IPS DF 6.9 (cell line): ENCODE measurements around the gene TGFBR3.
"Not testable (repeated sequence)": the region's sequence is repeated elsewhere in the genome, so short reads cannot be mapped to it uniquely, and the experiment has no call there.

Experiments used
- DNase-seq: peaks from one replicate; pipeline ENCODE4 v3.0.0-alpha.2; 2013; ENCODE audit warnings: low read depth, low spot score
- H3K27ac ChIP-seq: one replicate; pipeline ENCODE4 v1.5.1; 2013; ENCODE audit warnings: low read length, control low read depth
- H3K27me3 ChIP-seq: 2 replicates; pipeline ENCODE4 v1.6.1; 2013; ENCODE audit warnings: mild to moderate bottlenecking, low read length; ENCODE audit not compliant: control insufficient read depth, insufficient read depth
- H3K36me3 ChIP-seq: 2 replicates; pipeline ENCODE4 v1.6.1; 2013; ENCODE audit warnings: low read length; ENCODE audit not compliant: control insufficient read depth, insufficient read depth
- H3K4me1 ChIP-seq: 2 replicates; pipeline ENCODE4 v1.6.1; 2013; ENCODE audit warnings: low read length; ENCODE audit not compliant: control insufficient read depth, insufficient read depth
- H3K4me3 ChIP-seq: 2 replicates; pipeline ENCODE4 v1.5.1; 2013; ENCODE audit warnings: mild to moderate bottlenecking, low read length
- H3K9me3 ChIP-seq: 2 replicates; pipeline ENCODE4 v1.6.1; 2013; ENCODE audit warnings: low read length, inconsistent platforms; ENCODE audit not compliant: control insufficient read depth, insufficient read depth
- WGBS: extraction: QIAGEN DNeasy Blood & Tissue Kit; methylation state at CpG from one replicate; pipeline ENCODE4 v1.1.7; 2013; ENCODE audit warnings: mixed read lengths, missing lambda C conversion rate; ENCODE audit not compliant: insufficient read length, insufficient coverage; 5-methylcytosine and 5-hydroxymethylcytosine counted together

TGFBR3 gene

GRCh38 chr1:91870322-91870721 lies 15.6 kb downstream of the TGFBR3 start:
- Histone ChIP-seq H3K9me3 (no peaks in the 10 kb centered on the region), H3K4me3 (no peak overlapping the region)
- WGBS = no CpG with 5 or more reads among the region's 2 CpGs

GRCh38 chr1:91866425-91866824 lies 19.5 kb downstream of the TGFBR3 start:
- Histone ChIP-seq H3K36me3 (no peaks in the 10 kb centered on the region), H3K4me3 (no peak overlapping the region), H3K9me3 (no peaks in the 10 kb centered on the region), H3K4me1 (no peaks in the 10 kb centered on the region), H3K27me3 (no peaks in the 10 kb centered on the region), H3K27ac (no peak overlapping the region)
- no peak for DNase-seq
- no CpG with 5 or more reads among the region's 5 CpGs for WGBS

More at GRCh38 chr1:91870322-91870721, 15.6 kb downstream of the TGFBR3 start:
- H3K36me3 ChIP-seq = no peaks in the 10 kb centered on the region
- H3K27ac ChIP-seq = no peak overlapping the region
- H3K4me1 ChIP-seq = no peaks in the 10 kb centered on the region
- no peaks in the 10 kb centered on the region for H3K27me3 ChIP-seq
- no peak for DNase-seq

GRCh38 chr1:91864017-91864700 lies 21.8 kb downstream of the TGFBR3 start:
- no CpG with 5 or more reads among the region's 5 CpGs for WGBS
- no peak overlapping the region for H3K27ac ChIP-seq
- no peaks in the 10 kb centered on the region for H3K27me3 ChIP-seq
- no peak for DNase-seq
- no peaks in the 10 kb centered on the region for H3K9me3 ChIP-seq
- no peaks in the 10 kb centered on the region for H3K36me3 ChIP-seq
- H3K4me1 ChIP-seq = no peaks in the 10 kb centered on the region
- no peak overlapping the region for H3K4me3 ChIP-seq

- no peaks in the 10 kb centered on the region for H3K4me1 ChIP-seq
- no CpG with 5 or more reads among the region's 3 CpGs for WGBS
Measured at GRCh38 chr1:91863498-91863897, 22.5 kb downstream of the TGFBR3 start.

GRCh38 chr1:91862120-91862519 lies 23.8 kb downstream of the TGFBR3 start:
- no peaks in the 10 kb centered on the region for H3K4me1 ChIP-seq
- no peak overlapping the region for H3K27ac ChIP-seq
- no peak overlapping the region for H3K4me3 ChIP-seq
- no peaks in the 10 kb centered on the region for H3K27me3 ChIP-seq
- no peaks in the 10 kb centered on the region for H3K36me3 ChIP-seq
- H3K9me3 ChIP-seq = no peaks in the 10 kb centered on the region
- no peak for DNase-seq
- WGBS = no CpG with 5 or more reads among the region's 3 CpGs

More at GRCh38 chr1:91863498-91863897, 22.5 kb downstream of the TGFBR3 start:
- no peak for DNase-seq
- Histone ChIP-seq H3K9me3 (no peaks in the 10 kb centered on the region), H3K4me3 (no peak overlapping the region), H3K27me3 (no peaks in the 10 kb centered on the region), H3K27ac (no peak overlapping the region), H3K36me3 (no peaks in the 10 kb centered on the region)

- Histone ChIP-seq H3K4me3 (no peak overlapping the region), H3K36me3 (no peaks in the 10 kb centered on the region), H3K27ac (no peak overlapping the region), H3K27me3 (no peaks in the 10 kb centered on the region), H3K9me3 (no peaks in the 10 kb centered on the region), H3K4me1 (no peaks in the 10 kb centered on the region)
- no CpG with 5 or more reads among the region's 2 CpGs for WGBS
- no peak for DNase-seq
Measured at GRCh38 chr1:91857557-91858239, 28.3 kb downstream of the TGFBR3 start.

GRCh38 chr1:91856996-91857395 lies 29.0 kb downstream of the TGFBR3 start:
- Histone ChIP-seq H3K4me3 (no peak overlapping the region), H3K9me3 (no peaks in the 10 kb centered on the region), H3K27me3 (no peaks in the 10 kb centered on the region), H3K36me3 (no peaks in the 10 kb centered on the region), H3K4me1 (no peaks in the 10 kb centered on the region), H3K27ac (no peak overlapping the region)
- no CpG with 5 or more reads among the region's 1 CpG for WGBS
- DNase-seq = no peak

GRCh38 chr1:91854852-91855534 lies 31.0 kb downstream of the TGFBR3 start:
- H3K4me1 ChIP-seq = no peaks in the 10 kb centered on the region
- no peak overlapping the region for H3K4me3 ChIP-seq
- H3K27ac ChIP-seq = no peak overlapping the region
- H3K27me3 ChIP-seq = no peaks in the 10 kb centered on the region
- no CpG with 5 or more reads among the region's 3 CpGs for WGBS
- DNase-seq = no peak
- no peaks in the 10 kb centered on the region for H3K9me3 ChIP-seq
- no peaks in the 10 kb centered on the region for H3K36me3 ChIP-seq

- Histone ChIP-seq H3K4me1 (no peaks in the 10 kb centered on the region), H3K4me3 (no peak overlapping the region), H3K27me3 (no peaks in the 10 kb centered on the region), H3K9me3 (no peaks in the 10 kb centered on the region), H3K27ac (no peak overlapping the region), H3K36me3 (no peaks in the 10 kb centered on the region)
- no CpG with 5 or more reads among the region's 7 CpGs for WGBS
- no peak for DNase-seq
Measured at GRCh38 chr1:91853397-91853796, 32.6 kb downstream of the TGFBR3 start.

GRCh38 chr1:91852011-91852410 lies 33.9 kb downstream of the TGFBR3 start:
- H3K27ac ChIP-seq, DNase-seq, H3K27me3 ChIP-seq, H3K36me3 ChIP-seq, H3K9me3 ChIP-seq, H3K4me3 ChIP-seq, H3K4me1 ChIP-seq: not testable (repeated sequence)
- no CpG with 5 or more reads among the region's 5 CpGs for WGBS
